H1 (cell line): ENCODE data around the gene RAPGEF1.

ENCODE experiments used
- BCL11A ChIP-seq, 2 experiments: IDR thresholded peaks; one replicate each; pipeline ENCODE4 v1.6.1; 2011; ENCODE audit warnings: low read depth in 2 of 2, low read length in 2 of 2, mild to moderate bottlenecking in 2 of 2
- JUND ChIP-seq: IDR thresholded peaks from 2 replicates; pipeline ENCODE4 v1.6.1; 2011; ENCODE audit warnings: mild to moderate bottlenecking, improper control_type of control experiment, low read length
- POLR2A ChIP-seq, 2 experiments: IDR thresholded peaks; 1 replicate in 1 of 2; 2 replicates in 1 of 2; pipeline ENCODE4 v1.6.1; 2011; ENCODE audit warnings: low read depth in 2 of 2, low read length in 2 of 2, mild to moderate bottlenecking in 2 of 2; ENCODE audit errors: control extremely low read depth in 1 of 2
- RAD21 ChIP-seq, 2 experiments: IDR thresholded peaks in 1 of 2; conservative IDR thresholded peaks in 1 of 2; 2 replicates each; pipeline ENCODE4 v1.6.1; 2011; ENCODE audit warnings: low read depth in 2 of 2, low read length in 2 of 2, improper control_type of control experiment in 1 of 2, inconsistent platforms in 1 of 2, mild to moderate bottlenecking in 1 of 2, moderate library complexity in 1 of 2
- TF ChIP-seq, protein P1 (sequence below), 3 experiments: IDR thresholded peaks; 1 replicate in 2 of 3; 2 replicates in 1 of 3; pipeline versions ENCODE4 v1.5.1 to v1.6.1; 2011; ENCODE audit warnings: low read length in 3 of 3, mild to moderate bottlenecking in 3 of 3, inconsistent platforms in 2 of 3, low read depth in 1 of 3, moderate library complexity in 1 of 3; ENCODE audit not compliant: insufficient read depth in 1 of 3; ENCODE audit errors: control extremely low read depth in 1 of 3
- TF ChIP-seq, protein P2 (sequence below): fragments of 300-600 bp; sonication (generic); IDR thresholded peaks from 2 replicates; pipeline ENCODE4 v1.7.1; 2012; ENCODE audit warnings: low read length, moderate library complexity, mild to moderate bottlenecking, inconsistent platforms; ENCODE audit not compliant: insufficient replicate concordance

DNA sequence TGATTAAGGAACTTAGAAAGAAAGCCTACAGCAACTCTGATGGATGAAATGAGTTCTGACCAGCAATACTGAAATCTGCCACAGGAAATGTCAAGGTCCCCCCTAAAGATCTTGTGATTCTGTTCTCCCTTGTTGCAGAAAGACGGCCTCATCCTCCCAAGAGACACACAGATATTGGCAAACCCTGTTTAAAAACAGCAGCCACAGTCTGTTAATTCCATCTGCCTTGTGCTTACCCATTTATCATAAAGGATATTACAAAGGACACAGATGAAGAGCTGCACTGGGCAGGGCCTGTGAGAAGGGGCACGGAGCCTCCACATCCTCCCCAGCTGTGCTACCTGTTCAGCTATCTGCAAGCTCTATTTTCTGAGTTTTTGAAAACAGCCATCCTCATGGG is 15.2 kb downstream of the RAPGEF1 start:
- TF ChIP-seq RAD21 (IDR thresholded peaks at IDR 0.05 in 1 of 2, conservative IDR thresholded peaks at IDR 0.05 in 1 of 2; ENCODE audit: low read depth in 2 of 2, low read length in 2 of 2) = no peak
- TF ChIP-seq, protein P1, sequence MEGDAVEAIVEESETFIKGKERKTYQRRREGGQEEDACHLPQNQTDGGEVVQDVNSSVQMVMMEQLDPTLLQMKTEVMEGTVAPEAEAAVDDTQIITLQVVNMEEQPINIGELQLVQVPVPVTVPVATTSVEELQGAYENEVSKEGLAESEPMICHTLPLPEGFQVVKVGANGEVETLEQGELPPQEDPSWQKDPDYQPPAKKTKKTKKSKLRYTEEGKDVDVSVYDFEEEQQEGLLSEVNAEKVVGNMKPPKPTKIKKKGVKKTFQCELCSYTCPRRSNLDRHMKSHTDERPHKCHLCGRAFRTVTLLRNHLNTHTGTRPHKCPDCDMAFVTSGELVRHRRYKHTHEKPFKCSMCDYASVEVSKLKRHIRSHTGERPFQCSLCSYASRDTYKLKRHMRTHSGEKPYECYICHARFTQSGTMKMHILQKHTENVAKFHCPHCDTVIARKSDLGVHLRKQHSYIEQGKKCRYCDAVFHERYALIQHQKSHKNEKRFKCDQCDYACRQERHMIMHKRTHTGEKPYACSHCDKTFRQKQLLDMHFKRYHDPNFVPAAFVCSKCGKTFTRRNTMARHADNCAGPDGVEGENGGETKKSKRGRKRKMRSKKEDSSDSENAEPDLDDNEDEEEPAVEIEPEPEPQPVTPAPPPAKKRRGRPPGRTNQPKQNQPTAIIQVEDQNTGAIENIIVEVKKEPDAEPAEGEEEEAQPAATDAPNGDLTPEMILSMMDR (IDR thresholded peaks at IDR 0.05; ENCODE audit: control extremely low read depth in 1 of 3, insufficient read depth in 1 of 3, low read depth in 1 of 3, low read length in 3 of 3) = no peak
- no peak for TF ChIP-seq POLR2A (IDR thresholded peaks at IDR 0.05; ENCODE audit: control extremely low read depth in 1 of 2, low read depth in 2 of 2, low read length in 2 of 2)
- no peak for TF ChIP-seq JUND
- no peak for TF ChIP-seq BCL11A (IDR thresholded peaks at IDR 0.05; ENCODE audit: low read depth in 2 of 2, low read length in 2 of 2)
- TF ChIP-seq, protein P2, sequence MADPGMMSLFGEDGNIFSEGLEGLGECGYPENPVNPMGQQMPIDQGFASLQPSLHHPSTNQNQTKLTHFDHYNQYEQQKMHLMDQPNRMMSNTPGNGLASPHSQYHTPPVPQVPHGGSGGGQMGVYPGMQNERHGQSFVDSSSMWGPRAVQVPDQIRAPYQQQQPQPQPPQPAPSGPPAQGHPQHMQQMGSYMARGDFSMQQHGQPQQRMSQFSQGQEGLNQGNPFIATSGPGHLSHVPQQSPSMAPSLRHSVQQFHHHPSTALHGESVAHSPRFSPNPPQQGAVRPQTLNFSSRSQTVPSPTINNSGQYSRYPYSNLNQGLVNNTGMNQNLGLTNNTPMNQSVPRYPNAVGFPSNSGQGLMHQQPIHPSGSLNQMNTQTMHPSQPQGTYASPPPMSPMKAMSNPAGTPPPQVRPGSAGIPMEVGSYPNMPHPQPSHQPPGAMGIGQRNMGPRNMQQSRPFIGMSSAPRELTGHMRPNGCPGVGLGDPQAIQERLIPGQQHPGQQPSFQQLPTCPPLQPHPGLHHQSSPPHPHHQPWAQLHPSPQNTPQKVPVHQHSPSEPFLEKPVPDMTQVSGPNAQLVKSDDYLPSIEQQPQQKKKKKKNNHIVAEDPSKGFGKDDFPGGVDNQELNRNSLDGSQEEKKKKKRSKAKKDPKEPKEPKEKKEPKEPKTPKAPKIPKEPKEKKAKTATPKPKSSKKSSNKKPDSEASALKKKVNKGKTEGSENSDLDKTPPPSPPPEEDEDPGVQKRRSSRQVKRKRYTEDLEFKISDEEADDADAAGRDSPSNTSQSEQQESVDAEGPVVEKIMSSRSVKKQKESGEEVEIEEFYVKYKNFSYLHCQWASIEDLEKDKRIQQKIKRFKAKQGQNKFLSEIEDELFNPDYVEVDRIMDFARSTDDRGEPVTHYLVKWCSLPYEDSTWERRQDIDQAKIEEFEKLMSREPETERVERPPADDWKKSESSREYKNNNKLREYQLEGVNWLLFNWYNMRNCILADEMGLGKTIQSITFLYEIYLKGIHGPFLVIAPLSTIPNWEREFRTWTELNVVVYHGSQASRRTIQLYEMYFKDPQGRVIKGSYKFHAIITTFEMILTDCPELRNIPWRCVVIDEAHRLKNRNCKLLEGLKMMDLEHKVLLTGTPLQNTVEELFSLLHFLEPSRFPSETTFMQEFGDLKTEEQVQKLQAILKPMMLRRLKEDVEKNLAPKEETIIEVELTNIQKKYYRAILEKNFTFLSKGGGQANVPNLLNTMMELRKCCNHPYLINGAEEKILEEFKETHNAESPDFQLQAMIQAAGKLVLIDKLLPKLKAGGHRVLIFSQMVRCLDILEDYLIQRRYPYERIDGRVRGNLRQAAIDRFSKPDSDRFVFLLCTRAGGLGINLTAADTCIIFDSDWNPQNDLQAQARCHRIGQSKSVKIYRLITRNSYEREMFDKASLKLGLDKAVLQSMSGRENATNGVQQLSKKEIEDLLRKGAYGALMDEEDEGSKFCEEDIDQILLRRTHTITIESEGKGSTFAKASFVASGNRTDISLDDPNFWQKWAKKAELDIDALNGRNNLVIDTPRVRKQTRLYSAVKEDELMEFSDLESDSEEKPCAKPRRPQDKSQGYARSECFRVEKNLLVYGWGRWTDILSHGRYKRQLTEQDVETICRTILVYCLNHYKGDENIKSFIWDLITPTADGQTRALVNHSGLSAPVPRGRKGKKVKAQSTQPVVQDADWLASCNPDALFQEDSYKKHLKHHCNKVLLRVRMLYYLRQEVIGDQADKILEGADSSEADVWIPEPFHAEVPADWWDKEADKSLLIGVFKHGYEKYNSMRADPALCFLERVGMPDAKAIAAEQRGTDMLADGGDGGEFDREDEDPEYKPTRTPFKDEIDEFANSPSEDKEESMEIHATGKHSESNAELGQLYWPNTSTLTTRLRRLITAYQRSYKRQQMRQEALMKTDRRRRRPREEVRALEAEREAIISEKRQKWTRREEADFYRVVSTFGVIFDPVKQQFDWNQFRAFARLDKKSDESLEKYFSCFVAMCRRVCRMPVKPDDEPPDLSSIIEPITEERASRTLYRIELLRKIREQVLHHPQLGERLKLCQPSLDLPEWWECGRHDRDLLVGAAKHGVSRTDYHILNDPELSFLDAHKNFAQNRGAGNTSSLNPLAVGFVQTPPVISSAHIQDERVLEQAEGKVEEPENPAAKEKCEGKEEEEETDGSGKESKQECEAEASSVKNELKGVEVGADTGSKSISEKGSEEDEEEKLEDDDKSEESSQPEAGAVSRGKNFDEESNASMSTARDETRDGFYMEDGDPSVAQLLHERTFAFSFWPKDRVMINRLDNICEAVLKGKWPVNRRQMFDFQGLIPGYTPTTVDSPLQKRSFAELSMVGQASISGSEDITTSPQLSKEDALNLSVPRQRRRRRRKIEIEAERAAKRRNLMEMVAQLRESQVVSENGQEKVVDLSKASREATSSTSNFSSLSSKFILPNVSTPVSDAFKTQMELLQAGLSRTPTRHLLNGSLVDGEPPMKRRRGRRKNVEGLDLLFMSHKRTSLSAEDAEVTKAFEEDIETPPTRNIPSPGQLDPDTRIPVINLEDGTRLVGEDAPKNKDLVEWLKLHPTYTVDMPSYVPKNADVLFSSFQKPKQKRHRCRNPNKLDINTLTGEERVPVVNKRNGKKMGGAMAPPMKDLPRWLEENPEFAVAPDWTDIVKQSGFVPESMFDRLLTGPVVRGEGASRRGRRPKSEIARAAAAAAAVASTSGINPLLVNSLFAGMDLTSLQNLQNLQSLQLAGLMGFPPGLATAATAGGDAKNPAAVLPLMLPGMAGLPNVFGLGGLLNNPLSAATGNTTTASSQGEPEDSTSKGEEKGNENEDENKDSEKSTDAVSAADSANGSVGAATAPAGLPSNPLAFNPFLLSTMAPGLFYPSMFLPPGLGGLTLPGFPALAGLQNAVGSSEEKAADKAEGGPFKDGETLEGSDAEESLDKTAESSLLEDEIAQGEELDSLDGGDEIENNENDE = no peak
